Muscle of back (tissue), 13 donors: Measurements from ENCODE around the gene G0S2. TPM values are rescaled to one million over a fixed set of nuclear protein-coding genes. Genes with fewer than 3 reads are reported as not detected.
A peak's percentile ranks its signal among the peaks of the same experiment; 100 is the strongest.

ENCODE experiments used
- DNase-seq, 3 donors: peaks; one replicate each; pipeline versions ENCODE4 v3.0.0 to v3.0.0-alpha.2; 2013
- long read RNA-seq, 9 donors: transcript quantifications; one replicate each; lab custom pipeline, GENCODE V29; 2026
- polyA plus RNA-seq, 10 donors: library from polyadenylated mRNA; unstranded; fragments of 120-200 nt; gene quantifications; one replicate each; pipeline ENCODE4 v1.2.1, GENCODE V29; 2013; ENCODE audit not compliant: insufficient read length in 10 of 10

Gene G0S2
- 1 to 10 TPM; 2.3 to 6.0 (median 3.3) TPM for polyA plus RNA-seq
- long read RNA-seq, donor 1, partial matches to known transcripts: 0 of 4 reads
- long read RNA-seq, donor 1, other reads (novel, unspliced or antisense): 0 of 4 reads
- long read RNA-seq, donor 2, transcript G0S2-201 (2 exons, 866 nt): major isoform, 6 of 6 reads
- long read RNA-seq, donor 2, partial matches to known transcripts: 0 of 6 reads
- long read RNA-seq, donor 2, other reads (novel, unspliced or antisense): 0 of 6 reads
- long read RNA-seq, donor 3: 0 reads
- long read RNA-seq, donor 4, partial matches to known transcripts: 0 of 2 reads
- long read RNA-seq, donor 4, other reads (novel, unspliced or antisense): 0 of 2 reads
- long read RNA-seq, donor 5, transcript G0S2-201 (2 exons, 866 nt): major isoform, 5 of 5 reads
- long read RNA-seq, donor 5, partial matches to known transcripts: 0 of 5 reads
- long read RNA-seq, donor 5, other reads (novel, unspliced or antisense): 0 of 5 reads
- long read RNA-seq, donor 6, partial matches to known transcripts: 5 of 9 reads
- long read RNA-seq, donor 6, other reads (novel, unspliced or antisense): 0 of 9 reads
- long read RNA-seq, donor 7, partial matches to known transcripts: 0 of 2 reads
- long read RNA-seq, donor 7, other reads (novel, unspliced or antisense): 0 of 2 reads
- long read RNA-seq, donor 8, partial matches to known transcripts: 0 of 2 reads
- long read RNA-seq, donor 8, other reads (novel, unspliced or antisense): 0 of 2 reads
- long read RNA-seq, donor 9, partial matches to known transcripts: 0 of 1 reads
- long read RNA-seq, donor 9, other reads (novel, unspliced or antisense): 0 of 1 reads

DNA sequence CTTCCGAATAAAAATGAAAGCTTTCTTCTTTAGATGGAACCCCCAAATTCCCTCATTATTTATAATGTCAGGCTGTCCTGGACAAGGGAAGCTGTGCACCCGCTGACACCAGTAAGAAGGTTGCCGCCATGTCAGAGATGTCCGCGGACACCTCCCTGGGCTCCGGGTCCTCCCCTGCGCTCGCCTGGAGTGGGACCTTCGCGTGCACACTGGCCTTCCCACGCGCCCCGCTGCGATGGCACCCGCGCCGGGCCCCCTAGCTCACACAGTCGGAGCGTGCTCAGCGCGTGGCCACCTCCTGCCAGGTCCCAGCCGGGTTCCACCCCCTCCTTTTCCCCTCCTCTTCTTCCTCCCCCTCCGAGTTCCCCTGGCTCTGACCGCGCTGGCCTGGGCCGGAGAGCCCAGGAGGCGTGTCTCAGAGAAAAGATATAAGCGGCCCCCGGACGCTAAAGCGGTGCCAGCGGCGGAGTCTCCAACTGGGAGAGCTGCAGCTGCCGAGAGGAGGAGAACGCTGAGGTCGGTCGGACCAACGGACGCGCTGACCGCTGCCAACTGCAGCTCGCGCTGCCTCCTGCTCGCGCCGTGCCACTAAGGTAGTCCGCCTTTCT lies at the start of gene G0S2:
G0S2 (plus strand) TSS at position 456 of the 608 bp plus-strand sequence. CDS start 273 bp downstream, outside the sequence.
- peak; percentile 53 to 82 (median 72) for DNase-seq

- DNase-seq: peak; percentile 46 to 66 (median 49)
Observed at GRCh38 chr1:209625791-209626285, 49.4 kb upstream of the G0S2 start.

- DNase-seq: no peak
Observed at GRCh38 chr1:209626346-209627026, 48.7 kb upstream of the G0S2 start.

GRCh38 chr1:209627027-209627731 lies 48.0 kb upstream of the G0S2 start:
- DNase-seq: no peak

- peak; percentile 62 to 83 (median 74) for DNase-seq
Observed at GRCh38 chr1:209627732-209628196, 47.4 kb upstream of the G0S2 start.

- no peak for DNase-seq
Observed at GRCh38 chr1:209628618-209629299, 46.5 kb upstream of the G0S2 start.

- no peak for DNase-seq
Observed at GRCh38 chr1:209629621-209630382, 45.4 kb upstream of the G0S2 start.

GRCh38 chr1:209630383-209631225 lies 44.6 kb upstream of the G0S2 start:
- no peak for DNase-seq

DNA sequence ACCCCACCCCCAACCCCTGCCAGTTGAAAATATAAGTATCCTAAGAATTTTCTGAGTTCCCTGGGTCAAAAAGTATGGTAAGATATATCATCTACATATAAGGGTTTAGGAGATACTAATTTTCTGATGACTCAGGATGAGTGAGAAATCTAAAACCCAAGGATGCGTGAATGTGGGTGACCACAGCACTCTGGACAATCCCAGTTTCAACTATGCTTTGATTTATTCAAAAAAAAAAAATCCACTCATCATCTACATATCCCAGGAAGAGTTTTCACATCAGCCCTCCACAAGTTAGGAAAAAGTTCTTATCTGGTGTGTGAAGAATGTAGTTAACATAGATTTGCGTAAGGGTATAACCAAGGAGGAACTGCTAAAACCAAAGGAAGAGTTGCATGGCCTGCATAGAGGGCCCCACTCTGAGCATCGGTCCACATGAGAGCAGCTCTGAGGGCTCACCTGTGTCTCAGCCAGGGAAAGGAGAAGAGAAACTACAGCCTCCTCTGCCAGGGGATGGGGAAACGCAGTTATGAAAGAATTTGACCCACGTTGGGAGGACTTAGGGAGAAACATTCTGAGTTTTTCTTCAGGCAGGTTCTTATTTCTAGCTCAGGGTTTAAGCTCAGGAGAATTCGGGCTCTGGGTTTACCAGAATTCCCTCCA lies 41.7 kb upstream of the G0S2 start:
- DNase-seq: peak in 1 of 3 donors; percentile 43

DNA sequence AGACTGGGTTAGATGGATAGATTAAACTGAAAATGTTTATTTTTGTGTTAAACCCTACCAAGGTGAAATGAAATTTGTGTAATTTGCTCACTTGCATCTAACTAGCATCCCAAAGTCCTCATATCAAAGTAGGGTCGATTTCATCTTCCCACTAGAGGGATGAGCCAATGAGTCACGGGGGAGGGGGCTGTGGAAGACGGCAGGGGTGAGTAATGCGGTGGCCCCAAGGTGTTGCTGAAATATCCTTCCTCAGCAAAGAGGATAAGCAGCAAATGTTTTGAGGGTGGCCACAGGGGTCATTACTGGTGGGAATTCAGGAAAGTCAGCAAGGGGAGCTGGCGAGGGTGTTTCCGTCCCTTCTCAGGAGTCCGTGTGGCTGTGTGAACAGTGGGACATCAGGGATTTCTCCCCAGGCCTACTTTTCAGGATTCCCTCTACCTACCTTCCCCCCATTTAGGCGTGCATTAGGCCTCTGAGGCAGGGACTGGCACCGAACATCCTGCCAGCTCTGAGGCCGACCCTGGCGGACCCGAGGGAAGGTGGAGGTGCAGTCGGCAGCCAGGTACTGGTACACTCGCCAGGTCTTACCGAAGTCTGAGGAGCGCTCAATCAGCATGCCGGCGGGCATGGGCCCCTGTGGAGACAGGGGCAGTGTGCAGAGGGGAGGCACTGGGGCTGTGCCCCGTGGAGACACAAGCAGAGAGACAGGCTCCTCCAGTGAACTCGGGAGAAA lies 41.0 kb upstream of the G0S2 start:
- no peak for DNase-seq

- DNase-seq: no peak
Observed at GRCh38 chr1:209635850-209636249, 39.4 kb upstream of the G0S2 start.

DNA sequence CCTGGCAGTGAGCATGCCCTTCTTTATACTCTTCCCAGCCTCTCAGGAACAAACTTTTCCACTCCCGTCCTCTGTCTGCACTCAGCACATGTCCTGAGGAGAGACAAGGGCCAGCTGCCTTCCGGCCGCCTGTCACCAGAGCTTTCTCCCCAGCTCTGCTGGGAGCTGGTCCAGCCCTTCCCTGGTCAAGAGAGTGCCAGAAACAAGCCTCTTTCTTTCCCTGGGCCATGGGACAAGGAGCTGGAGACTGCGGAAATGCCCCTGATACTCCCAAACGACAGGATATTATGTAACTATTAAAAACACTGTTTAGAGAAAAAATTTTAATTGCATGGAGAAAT lies 33.4 kb upstream of the G0S2 start:
- DNase-seq: peak; percentile 68 to 89 (median 79)

DNA sequence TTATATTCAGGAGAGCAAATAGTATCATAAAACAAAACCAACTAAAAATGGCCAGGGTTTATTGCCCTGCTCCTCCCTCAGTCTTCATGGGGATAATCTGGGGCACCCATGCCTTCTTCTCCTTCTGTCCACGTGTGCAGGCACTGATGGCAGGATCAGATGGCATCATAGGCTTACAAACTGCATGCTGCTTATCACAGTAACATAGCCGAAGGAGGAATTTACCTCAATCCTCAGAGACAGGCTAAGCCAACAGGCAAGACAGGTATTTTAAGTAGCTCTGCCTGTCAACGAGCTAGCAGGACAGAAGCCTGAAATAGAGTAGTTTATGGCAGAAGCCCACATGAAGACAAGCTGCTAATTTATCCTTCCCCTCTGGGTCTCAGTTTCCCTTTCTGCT lies 32.4 kb upstream of the G0S2 start:
- DNase-seq: no peak

DNA sequence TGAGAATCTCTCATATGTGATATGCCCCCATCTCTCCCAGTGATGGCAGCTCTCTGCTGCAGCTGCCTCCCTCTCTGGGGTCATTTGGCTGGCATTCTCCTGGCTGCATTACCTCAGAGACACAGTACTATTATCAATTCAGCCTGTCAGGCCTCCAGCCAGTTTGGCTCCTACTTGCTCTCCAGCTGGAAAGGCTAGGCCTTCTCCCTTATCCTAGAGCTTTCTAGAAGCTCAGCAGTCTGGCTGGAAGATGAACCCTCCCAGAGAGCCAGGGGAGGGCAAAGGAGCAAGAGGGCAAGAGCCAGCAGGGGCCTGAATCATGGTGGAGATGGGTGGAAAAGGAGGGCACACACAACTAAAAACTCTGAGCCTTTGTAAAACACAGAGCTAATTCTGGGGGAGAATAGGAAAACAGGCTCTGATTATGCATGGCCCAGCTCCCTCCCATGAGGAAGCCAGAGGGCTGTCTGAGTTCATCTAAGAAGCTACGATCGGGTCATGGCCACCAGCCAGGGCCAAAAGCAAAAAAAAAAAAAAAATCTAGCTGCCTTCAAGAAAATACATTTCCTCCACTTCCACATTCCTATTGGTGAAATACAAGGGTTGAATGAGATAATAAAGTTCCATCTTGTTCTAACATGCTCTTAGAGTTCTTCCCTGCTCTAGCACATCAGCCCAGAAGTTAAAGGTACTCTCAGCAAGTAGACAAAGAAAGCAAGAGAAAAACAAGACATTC lies 31.8 kb upstream of the G0S2 start:
- peak; percentile 69 to 84 (median 70) for DNase-seq

DNA sequence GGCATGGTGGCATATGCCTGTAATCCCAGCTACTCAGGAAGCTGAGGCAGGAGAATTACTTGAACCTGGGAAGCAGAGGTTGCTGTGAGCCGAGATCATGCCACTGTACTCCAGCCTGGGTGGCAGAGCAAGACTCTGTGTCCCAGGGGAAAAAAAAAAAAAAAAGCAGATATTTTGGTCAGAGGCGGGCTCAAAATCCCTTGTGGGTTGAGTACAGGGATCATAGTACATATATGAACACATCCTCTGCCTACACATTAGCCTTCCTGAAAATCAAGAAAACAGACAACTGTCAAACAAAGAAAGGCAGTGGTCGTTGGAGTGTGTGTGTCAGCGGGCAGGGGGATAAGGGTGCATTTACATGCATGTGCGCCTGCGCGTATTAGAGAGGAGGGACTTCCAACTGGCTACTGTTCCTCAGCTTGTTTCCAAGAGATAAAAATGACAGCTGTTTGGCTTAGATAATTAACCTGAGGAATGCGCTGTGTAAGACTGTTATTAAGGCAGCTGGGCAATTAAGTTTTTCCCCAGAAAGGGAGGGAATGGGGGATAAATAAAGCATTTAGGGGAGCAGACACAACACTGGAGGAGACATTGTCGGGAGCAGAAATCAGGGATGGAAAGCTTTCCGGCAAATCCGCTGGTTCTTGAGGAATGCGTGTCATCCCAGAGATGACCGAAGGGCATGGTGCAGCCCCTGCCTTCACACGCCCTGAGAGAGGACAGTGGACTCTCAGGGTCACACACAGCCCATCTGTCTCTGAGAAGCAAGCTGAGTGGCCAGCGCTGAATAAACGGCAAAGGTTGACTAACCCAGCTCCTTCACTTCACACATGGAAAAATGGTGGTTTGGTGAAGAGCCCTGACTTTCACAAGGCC lies 29.4 kb upstream of the G0S2 start:
- DNase-seq: peak in 1 of 3 donors; percentile 60
